H4 (cell line): ENCODE measurements around the gene TEX264. TPM values are rescaled to one million over a fixed set of nuclear protein-coding genes. Genes with fewer than 3 reads are reported as not detected.
"Not testable (repeated sequence)": the region's sequence is repeated elsewhere in the genome, so short reads cannot be mapped to it uniquely, and the experiment has no call there.

Experiments used
- DNase-seq: peaks from one replicate; pipeline ENCODE4 v3.0.0-alpha.2; 2015; ENCODE audit warnings: low spot score
- total RNA-seq: library from RNA; depleted of rRNA; stranded (reverse); fragments of >200 nt; shearing (Covaris generic); gene quantifications from 2 replicates; pipeline ENCODE4 v1.2.3, GENCODE V29; 2014; rRNA removed

Gene TEX264
- 37.7 and 48.2 TPM in 2 replicates for total RNA-seq

GRCh38 chr3:51670823-51671733, at the start of gene TEX264:
Gene TEX264, plus strand, starts transcription at chr3:51671252. Its CDS starts 3,053 bp downstream, at chr3:51674305.
- peak; percentile 70 for DNase-seq

GRCh38 chr3:51622413-51622812, 48.6 kb upstream of the TEX264 start:
- DNase-seq, result no peak

GRCh38 chr3:51622868-51623267, 48.2 kb upstream of the TEX264 start:
- DNase-seq, result no peak

GRCh38 chr3:51630513-51630912, 40.5 kb upstream of the TEX264 start:
- no peak for DNase-seq

GRCh38 chr3:51637144-51637940, 33.7 kb upstream of the TEX264 start:
- no peak for DNase-seq

- DNase-seq, result peak; percentile 35
Observed at GRCh38 chr3:51637941-51638471, 33.0 kb upstream of the TEX264 start.

GRCh38 chr3:51642462-51642861, 28.6 kb upstream of the TEX264 start:
- DNase-seq, result no peak

GRCh38 chr3:51646091-51646490, 25.0 kb upstream of the TEX264 start:
- DNase-seq, result no peak

GRCh38 chr3:51652103-51652502, 18.9 kb upstream of the TEX264 start:
- not testable (repeated sequence) for DNase-seq

- DNase-seq, result not testable (repeated sequence)
Observed at GRCh38 chr3:51653409-51653808, 17.6 kb upstream of the TEX264 start.

GRCh38 chr3:51657234-51657633, 13.8 kb upstream of the TEX264 start:
- DNase-seq, result no peak

GRCh38 chr3:51659942-51660341, 11.1 kb upstream of the TEX264 start:
- no peak for DNase-seq

GRCh38 chr3:51662456-51662855, 8.6 kb upstream of the TEX264 start:
- no peak for DNase-seq

- no peak for DNase-seq
Observed at GRCh38 chr3:51668756-51669155, 2.3 kb upstream of the TEX264 start.

GRCh38 chr3:51669241-51670052, 1.6 kb upstream of the TEX264 start:
- peak; percentile 70 for DNase-seq

GRCh38 chr3:51670053-51670822, 814 bp upstream of the TEX264 start:
- no peak for DNase-seq

GRCh38 chr3:51671734-51672475, 853 bp downstream of the TEX264 start:
- peak; percentile 27 for DNase-seq

GRCh38 chr3:51673181-51673801, 2.2 kb downstream of the TEX264 start:
- no peak for DNase-seq
